Activated T-helper 1 cell treated with anti-CD3 and anti-CD28 coated beads, Interleukin-12 subunit alpha, Interleukin-12 subunit beta, Interleukin-2, Interleukin-4 antibody, amounts not matched to agents 30 ng/mL and 10 ng/mL and 1 ng/mL, durations not matched to agents 14 hours and 24 hours and 36 hours (primary cell): ENCODE measurements around the gene ATP5MG. TPM values are rescaled to one million over a fixed set of nuclear protein-coding genes. Genes with fewer than 3 reads are reported as not detected.

Experiments used
- total RNA-seq: library from RNA; stranded (reverse); gene quantifications from 2 replicates; pipeline ENCODE4 v1.2.3, GENCODE V29; 2022

The ATP5MG gene
- total RNA-seq, 1 donor from 2014 or later: 216 TPM

Other genes with a start within 250 kb of the ATP5MG start
- 0.08 TPM in 1 of 2 replicates, not detected in the other for gene SCN4B, start 248.8 kb upstream of the ATP5MG start, total RNA-seq
- not detected in 2 replicates for gene SCN2B, start 225.0 kb upstream of the ATP5MG start, total RNA-seq
- gene JAML, start 176.6 kb upstream of the ATP5MG start, total RNA-seq: 264 and 271 TPM in 2 replicates
- gene MPZL3, start 149.2 kb upstream of the ATP5MG start, total RNA-seq: 63.5 and 69.3 TPM in 2 replicates
- gene MPZL2, start 137.3 kb upstream of the ATP5MG start, total RNA-seq: 13.2 and 15.9 TPM in 2 replicates
- 630 and 646 TPM in 2 replicates for gene CD3E, start 96.9 kb upstream of the ATP5MG start, total RNA-seq
- gene CD3D, start 58.9 kb upstream of the ATP5MG start, total RNA-seq: 486 and 491 TPM in 2 replicates
- gene CD3G, start 57.3 kb upstream of the ATP5MG start, total RNA-seq: 134 and 145 TPM in 2 replicates
- gene UBE4A, start 42.0 kb upstream of the ATP5MG start, total RNA-seq: 44.1 and 46.0 TPM in 2 replicates
- 78.4 and 87.8 TPM in 2 replicates for gene KMT2A, start 34.9 kb downstream of the ATP5MG start, total RNA-seq
- gene TTC36, start 125.9 kb downstream of the ATP5MG start, total RNA-seq: 0.59 and 0.91 TPM in 2 replicates
- 13.6 and 15.0 TPM in 2 replicates for gene TMEM25, start 129.6 kb downstream of the ATP5MG start, total RNA-seq
- gene IFT46, start 164.3 kb downstream of the ATP5MG start, total RNA-seq: 17.7 and 18.4 TPM in 2 replicates
- gene ARCN1, start 170.8 kb downstream of the ATP5MG start, total RNA-seq: 162 and 165 TPM in 2 replicates
- gene PHLDB1, start 206.0 kb downstream of the ATP5MG start, total RNA-seq: 0.86 and 1.4 TPM in 2 replicates